Measurements from ENCODE around the gene PHTF1.

DNA sequence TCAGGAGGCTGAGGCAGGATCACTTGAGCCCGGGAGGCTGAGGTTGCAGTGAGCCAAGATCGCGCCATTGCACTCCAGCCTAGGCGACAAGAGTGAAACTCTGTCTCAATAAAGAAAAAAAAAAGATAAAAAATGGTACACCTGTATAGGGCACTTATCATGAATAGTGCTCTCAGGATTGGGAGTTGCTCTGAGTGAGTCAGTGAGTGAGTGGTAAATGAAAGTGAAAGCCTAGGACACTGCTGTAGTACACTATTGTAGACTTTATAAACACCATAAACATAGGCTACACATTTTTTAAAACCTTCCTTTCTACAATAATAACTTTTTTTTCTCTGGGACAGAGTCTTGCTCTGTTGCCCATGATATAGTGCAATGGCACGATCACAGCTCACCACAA lies 16.8 kb downstream of the PHTF1 start:
- no peak for TF ChIP-seq CTCF (conservative IDR thresholded peaks at IDR 0.05; ENCODE audit: low read depth, low read length)
- no peak for TF ChIP-seq EZH2phosphoT487 (IDR thresholded peaks at IDR 0.05; ENCODE audit: borderline replicate concordance, low read length)
- TF ChIP-seq EZH2 (IDR thresholded peaks at IDR 0.05; ENCODE audit: low read length, unreplicated experiment): no peak

All from PC-3 (cell line).